ENCODE data around the gene HSPB1.
A peak's percentile ranks its signal among the peaks of the same experiment; 100 is the strongest.

DNA sequence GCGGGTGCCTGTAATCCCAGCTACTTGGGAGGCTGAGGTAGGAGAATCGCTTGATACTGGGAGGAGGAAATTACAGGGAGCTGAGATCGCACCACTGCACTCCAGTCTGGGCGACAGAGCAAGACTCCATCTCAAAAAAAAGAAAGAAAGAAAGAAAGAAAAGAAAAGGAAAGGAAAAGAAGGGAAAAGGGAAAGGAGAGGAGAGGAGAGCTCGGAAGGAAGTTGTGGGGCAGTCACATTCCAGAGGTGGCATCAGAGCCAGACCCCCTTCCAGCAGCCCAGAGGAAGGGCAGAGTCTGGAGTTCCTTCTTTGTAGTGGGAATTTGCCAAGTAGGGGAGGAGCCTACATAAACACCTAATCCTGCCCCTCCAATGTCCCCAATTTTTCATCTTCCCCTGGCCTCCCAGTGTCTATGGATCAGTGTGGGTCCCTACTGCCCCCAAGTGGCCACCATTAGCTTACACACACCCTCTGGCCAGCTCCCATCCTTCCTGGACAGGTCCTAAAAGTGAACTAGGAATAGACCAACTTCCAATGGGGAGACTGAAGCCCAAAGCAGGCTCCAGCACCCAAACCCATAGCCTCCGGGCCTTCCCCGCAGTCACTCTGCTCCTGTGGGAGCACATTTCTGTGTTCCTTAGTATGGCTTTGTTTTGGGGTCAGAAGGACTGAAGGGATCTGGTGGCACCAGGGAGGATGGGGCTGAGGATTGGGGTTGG is 39.6 kb upstream of the HSPB1 start:
- TF ChIP-seq, protein P1, sequence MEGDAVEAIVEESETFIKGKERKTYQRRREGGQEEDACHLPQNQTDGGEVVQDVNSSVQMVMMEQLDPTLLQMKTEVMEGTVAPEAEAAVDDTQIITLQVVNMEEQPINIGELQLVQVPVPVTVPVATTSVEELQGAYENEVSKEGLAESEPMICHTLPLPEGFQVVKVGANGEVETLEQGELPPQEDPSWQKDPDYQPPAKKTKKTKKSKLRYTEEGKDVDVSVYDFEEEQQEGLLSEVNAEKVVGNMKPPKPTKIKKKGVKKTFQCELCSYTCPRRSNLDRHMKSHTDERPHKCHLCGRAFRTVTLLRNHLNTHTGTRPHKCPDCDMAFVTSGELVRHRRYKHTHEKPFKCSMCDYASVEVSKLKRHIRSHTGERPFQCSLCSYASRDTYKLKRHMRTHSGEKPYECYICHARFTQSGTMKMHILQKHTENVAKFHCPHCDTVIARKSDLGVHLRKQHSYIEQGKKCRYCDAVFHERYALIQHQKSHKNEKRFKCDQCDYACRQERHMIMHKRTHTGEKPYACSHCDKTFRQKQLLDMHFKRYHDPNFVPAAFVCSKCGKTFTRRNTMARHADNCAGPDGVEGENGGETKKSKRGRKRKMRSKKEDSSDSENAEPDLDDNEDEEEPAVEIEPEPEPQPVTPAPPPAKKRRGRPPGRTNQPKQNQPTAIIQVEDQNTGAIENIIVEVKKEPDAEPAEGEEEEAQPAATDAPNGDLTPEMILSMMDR (IDR thresholded peaks at IDR 0.05; ENCODE audit: low read length): peak; percentile 92
- no peak for TF ChIP-seq EZH2 (IDR thresholded peaks at IDR 0.05; ENCODE audit: borderline replicate concordance, low read length)

Measured in OCI-LY1 (cell line).